IPS-18c (cell line): Measurements from ENCODE around the gene TXNRD2.

ENCODE experiments used
- H3K4me3 ChIP-seq: 2 replicates; pipeline ENCODE4 v1.7.0; 2013; ENCODE audit warnings: low read depth, mild to moderate bottlenecking, low read length, moderate library complexity; ENCODE audit not compliant: insufficient read depth
- H3K9me3 ChIP-seq: one replicate; pipeline ENCODE4 v1.6.1; 2013; ENCODE audit warnings: mild to moderate bottlenecking, low read length, moderate library complexity; ENCODE audit not compliant: control insufficient read depth, insufficient read depth

TXNRD2 gene

DNA sequence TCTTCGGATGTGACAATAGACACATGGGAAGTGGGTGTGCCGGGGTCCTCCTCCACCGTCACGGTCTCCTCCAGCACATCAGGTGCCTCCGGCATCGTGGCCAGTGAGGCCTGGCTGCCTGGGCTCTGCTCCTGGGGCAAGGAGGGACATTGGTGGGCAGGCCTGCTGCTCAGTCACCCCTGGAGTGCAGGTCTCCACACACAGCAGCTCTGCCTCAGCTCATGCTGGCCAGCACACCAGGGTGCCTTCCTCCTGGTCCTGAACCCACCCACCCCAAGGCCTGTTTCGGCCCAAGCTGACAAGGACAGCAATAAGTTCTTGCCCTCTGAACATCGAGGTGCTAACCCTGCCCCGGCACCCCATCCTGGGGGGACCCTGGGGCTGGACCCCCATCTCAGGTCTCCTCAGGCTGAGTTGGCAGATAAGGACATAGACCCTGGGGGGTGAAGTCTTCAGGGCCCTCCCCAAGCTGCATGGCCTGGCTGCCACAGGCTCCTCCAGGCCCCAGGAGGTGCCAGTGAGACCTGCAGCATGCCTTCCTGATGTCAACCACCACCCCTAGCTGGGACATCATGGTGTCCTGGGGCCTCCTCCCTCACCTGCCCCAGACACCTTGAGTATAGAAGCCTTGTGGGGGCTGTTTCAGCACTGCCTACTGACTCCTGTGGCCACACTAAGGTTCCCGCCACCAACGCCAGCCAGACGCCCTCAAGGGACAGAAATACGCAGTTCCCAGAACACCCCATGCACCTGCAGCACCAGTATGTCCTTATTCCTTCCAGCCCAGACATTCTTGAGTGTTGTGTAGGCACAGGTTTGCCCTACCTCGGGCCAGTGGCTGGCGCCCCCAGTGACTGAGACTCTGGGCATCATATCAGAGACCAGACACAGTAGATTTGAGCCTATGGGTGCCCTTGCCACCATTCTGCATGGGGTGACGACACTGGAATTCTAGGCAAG, 40.6 kb upstream of the TXNRD2 start:
- H3K4me3 ChIP-seq, result no peak overlapping the region

DNA sequence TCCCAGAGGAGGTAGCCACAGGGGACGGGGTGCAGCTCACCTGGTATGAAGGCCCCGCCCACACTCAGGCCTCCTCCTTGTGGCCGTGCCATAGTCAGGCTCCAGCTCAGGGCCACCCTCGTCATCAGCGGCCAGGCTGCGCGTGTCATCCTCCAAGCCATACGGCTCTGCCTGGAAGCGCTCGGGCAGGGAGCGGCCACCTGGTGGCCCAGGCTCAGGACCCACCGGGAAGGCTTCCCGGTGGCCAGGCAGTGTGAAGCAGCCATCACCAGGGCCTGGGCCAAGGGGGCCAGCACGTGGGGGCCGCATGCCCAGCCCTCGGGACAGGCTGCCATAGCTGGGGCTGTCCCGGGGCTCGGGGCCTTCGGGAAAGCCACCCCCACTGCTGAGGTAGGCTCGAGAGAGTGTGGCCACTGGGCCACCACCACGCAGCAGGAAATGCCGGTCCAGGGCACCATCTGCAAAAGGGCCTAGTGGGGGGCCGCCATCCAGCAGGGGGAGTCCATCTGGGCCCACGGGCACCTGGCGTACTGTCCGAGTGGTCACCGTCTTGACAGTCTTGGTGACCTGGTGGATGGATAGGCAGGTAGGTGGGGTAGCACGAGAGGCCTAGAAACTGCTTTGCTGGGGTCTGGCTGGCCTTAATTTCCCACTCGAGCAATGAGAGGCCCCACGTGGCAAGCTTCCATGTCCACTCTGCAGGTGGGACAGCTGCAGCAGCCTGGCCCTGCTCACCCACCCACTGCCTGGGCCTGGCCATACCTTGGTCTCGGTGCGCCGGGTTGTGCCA, 39.7 kb upstream of the TXNRD2 start:
- Histone ChIP-seq H3K4me3 (no peak overlapping the region), H3K9me3 (no peaks in the 10 kb centered on the region)

More for the DNA sequence above, 40.6 kb upstream of the TXNRD2 start:
- no peaks in the 10 kb centered on the region for H3K9me3 ChIP-seq

DNA sequence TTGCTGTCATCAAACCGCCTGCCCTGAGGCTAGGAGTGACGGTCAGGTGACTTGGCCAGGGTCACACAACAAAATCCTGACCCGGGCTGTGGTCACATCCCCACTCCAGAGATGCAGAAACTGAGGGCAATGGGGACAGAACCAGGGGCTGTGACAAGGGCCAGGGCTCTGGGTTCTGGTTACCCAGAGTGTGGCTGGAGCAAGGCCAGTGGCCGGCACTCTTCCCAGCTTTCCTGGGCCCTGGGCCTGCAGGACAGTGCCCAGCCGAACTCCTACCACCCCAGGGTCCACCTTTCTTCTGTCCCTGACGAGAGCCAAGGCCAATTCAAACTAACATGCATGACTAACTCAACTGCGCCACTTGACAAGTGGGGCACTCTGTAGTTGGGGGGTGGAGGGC, 39.1 kb upstream of the TXNRD2 start:
- no peak overlapping the region for H3K4me3 ChIP-seq
- no peaks in the 10 kb centered on the region for H3K9me3 ChIP-seq

DNA sequence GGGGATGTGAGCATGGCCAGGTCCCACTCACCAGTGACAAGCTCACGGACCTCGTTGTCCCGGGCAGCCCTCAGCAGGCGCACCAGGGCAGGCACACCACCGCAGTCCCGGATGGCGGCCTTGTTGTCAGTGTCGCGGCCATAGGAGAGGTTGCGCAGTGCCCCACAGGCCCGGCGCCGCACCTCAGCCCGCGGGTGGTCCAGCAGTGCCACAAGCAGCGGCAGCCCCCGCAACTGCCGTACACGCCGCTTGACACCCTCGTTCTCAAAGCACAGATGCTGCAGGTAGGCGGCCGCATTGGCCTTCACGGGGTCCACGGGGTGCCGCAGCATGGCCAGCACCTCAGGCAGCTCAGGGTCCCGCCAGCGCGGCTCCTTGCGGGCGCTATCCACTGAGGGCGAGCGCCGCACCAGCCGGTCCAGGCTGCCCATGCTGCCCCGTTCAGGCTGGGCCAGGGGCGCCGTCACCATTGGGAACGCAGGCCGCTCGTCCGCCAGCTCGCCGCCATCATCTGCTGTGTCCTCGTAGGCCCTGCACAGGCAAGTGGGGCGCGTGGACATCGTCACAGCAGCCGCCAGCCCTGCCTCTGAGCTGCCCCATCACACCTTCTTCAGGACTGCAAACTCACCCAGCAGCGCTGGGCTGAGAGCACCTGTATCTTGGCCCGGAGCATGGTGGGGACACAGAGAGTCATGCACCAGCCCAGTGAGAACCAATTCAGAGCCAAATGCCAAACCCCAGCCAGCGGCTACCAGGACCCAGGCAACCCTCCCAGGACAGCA, 38.3 kb upstream of the TXNRD2 start:
- no peak overlapping the region; the same call in 1 of the 2 replicates for H3K4me3 ChIP-seq
- H3K9me3 ChIP-seq, result no peaks in the 10 kb centered on the region

GRCh38 chr22:19978748-19979147, 37.1 kb upstream of the TXNRD2 start:
- H3K4me3 ChIP-seq, result no peak overlapping the region
- H3K9me3 ChIP-seq, result no peaks in the 10 kb centered on the region

DNA sequence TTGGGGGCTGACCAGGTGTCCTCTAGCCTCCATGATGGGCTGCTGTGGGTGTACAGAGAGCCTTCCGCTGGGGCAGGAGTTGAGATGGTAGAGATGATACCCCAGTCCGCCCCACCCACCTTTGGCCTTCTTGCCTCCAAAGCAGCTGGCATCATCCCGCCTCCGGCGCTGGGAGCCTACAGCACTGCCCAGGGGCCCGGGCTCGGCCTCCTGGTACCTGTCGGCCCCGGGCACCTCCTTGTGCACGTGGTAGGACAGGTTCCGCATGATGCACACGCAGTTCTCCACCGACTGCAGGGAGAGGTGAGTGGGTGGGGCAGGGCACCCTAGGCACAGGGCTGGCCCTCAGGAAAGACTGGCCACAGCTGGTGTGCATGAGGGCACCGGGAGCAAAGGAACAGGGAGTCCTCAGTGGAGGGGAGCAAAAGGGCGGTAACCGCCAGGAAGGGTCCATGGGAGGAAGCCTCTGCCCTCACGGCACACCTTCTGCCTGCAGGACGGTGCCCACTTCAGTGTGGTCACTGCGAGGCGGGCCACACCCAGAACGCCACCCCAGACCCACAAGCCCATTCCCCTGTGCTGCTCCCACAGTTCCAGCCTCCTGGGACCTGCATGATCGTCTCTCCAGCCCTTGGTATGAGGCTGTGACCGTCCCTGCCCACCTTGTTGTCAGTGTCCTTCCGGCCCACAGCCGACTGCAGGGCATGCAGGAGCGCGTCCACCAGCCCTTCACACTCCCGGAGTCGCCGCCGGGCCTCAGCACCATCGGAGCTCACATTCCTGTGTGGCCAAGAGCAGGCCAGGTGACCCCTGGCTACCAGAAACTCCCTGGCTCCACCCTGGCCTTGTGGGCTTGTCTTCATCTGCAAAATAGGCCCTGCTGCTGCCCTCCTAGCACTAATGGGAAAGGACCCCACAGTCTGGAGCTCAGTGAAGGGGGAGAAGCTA, 36.0 kb upstream of the TXNRD2 start:
- H3K9me3 ChIP-seq, result no peaks in the 10 kb centered on the region
- no peak overlapping the region for H3K4me3 ChIP-seq

DNA sequence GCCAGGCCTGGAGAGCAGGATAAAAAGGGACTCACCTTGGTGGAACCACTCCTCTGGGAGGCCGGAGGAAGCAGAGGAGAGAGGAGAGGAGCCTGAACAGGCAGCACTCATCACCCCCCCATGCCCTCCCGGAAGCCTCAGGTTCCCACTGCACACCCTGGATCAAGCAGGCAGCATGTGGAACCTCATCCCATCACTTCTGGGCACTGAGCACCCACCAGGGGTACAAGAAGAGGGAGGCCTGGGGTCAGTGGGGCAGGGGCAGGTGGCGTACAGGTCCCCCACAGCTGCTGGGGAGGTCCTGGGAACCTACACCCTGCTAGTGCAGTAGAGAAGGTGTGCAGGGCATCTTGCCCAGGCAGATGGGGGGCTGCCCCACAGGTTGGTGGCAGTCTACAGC, 35.1 kb upstream of the TXNRD2 start:
- Histone ChIP-seq H3K9me3 (no peaks in the 10 kb centered on the region), H3K4me3 (no peak overlapping the region)

DNA sequence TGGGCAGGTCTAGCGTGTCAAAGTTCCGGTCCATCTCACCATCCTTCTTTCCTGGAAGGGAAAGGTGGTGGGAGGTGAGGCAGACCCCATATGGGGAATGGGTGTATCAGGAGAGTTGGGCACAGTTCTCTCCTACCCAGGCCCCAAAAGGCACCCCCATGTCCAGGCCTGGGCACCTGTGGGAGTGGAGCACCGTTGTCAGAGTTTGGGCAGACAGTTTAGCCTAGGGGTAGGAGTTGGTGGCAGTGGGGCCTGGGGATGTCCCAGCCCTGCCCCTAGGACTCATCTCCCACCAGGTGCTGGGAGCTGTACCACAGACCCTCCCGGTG, 34.1 kb upstream of the TXNRD2 start:
- Histone ChIP-seq H3K4me3 (no peak overlapping the region), H3K9me3 (no peaks in the 10 kb centered on the region)

DNA sequence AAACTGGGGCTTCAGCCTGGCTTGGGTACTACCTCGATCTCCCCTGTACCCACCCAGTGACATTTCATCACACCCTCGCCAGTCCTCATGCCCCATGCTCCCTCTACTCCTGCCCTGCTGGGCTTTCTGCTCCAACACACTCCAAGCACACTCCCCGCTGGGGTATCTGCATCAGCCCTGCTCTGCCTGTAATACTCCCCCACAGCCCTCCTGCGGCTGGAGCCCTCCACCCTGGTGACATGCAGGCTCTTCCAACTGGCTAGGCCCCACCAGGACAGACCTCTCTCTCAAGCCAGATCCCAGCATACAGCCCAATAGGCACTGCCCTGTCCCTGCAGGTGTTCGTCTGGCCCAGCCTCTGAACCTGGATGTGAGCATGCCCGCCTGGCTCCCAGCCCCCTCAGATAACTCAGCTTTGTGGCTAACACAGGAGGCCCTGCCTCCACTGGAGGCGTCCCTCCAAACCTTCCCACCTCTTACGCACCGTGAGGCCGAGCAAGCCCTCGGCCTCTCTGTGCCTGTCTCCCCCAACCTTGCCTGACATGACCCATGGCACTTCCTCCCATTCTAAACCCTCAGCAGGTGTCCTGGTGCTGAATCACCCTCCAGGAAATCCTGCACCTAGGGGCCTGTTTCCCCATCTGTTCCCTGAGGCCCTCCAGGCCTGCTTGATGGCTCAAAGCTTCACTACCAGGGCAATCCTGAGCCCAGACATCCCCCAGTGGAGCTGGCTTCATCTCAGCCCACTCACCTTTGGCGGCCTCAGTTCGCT, 33.5 kb upstream of the TXNRD2 start:
- H3K9me3 ChIP-seq, result no peaks in the 10 kb centered on the region
- H3K4me3 ChIP-seq, result no peak overlapping the region

DNA sequence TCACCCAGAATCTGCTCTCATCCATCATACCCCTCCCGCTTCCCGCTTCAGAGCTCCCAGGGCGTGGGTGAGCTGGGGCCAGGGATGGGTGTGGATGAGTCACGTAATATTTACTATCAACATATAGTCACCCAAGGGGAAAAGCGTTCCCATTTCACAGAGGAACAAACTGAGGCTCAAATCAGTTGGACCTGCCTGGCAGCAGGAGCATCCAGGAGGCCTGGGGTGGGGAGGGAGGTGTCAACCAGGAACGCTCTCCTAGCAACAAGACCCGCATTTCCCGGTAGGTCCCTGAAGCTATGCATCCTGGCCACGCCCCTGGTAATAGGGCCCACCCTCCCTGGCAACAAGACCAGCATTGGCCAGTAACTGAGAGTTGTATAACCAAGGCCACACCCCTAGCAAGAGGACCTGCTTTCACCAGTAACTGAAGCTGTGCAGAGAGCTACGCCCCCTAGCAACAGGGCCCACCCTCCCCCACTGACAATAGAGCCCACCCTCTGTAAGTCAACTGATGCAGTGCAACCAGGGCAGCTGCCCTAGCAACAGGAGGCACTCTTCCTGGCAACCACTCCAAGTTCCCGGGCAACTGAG, 32.7 kb upstream of the TXNRD2 start:
- H3K9me3 ChIP-seq, result no peaks in the 10 kb centered on the region
- H3K4me3 ChIP-seq, result no peak overlapping the region

GRCh38 chr22:19973551-19974267, 32.1 kb upstream of the TXNRD2 start:
- no peak overlapping the region for H3K4me3 ChIP-seq
- H3K9me3 ChIP-seq, result no peaks in the 10 kb centered on the region

- H3K4me3 ChIP-seq, result no peak overlapping the region
- H3K9me3 ChIP-seq, result no peaks in the 10 kb centered on the region
Observed at GRCh38 chr22:19972652-19973550, 31.3 kb upstream of the TXNRD2 start.

GRCh38 chr22:19972251-19972650, 30.6 kb upstream of the TXNRD2 start:
- H3K4me3 ChIP-seq, result no peak overlapping the region
- no peaks in the 10 kb centered on the region for H3K9me3 ChIP-seq
